Measurements from ENCODE around the gene SSBP4. TPM values are rescaled to one million over a fixed set of nuclear protein-coding genes. Genes with fewer than 3 reads are reported as not detected.

The SSBP4 gene
- total RNA-seq, 1 experiment from 2014 or later: 46.2 TPM

GRCh38 chr19:18419699-18420460 lies 682 bp downstream of the SSBP4 start:
- Histone ChIP-seq H3K36me3 (ENCODE audit: control insufficient read depth, insufficient read depth, low read length) (no peaks in the 10 kb centered on the region), H3K4me1 (peaks cover 41% of the 10 kb centered on the region), H3K9me3 (no peaks in the 10 kb centered on the region), H3K4me3 (ENCODE audit: low read depth, low read length) (peak overlapping the region; percentile 85), H3K27me3 (replicated peaks; ENCODE audit: control insufficient read depth, insufficient read depth, low read length) (no peaks in the 10 kb centered on the region)
- TF ChIP-seq CTCF (IDR thresholded peaks at IDR 0.05; ENCODE audit: insufficient read depth in 1 of 2, low read depth in 1 of 2, low read length in 1 of 2, severe bottlenecking in 1 of 2, unreplicated experiment in 1 of 2): no peak
- Mint-ChIP-seq H3K27me3 (ENCODE audit: insufficient read depth, unreplicated experiment) (no peaks in the 10 kb centered on the region), H3K4me1 (ENCODE audit: low read depth, unreplicated experiment) (peaks cover 7% of the 10 kb centered on the region), H3K36me3 (ENCODE audit: insufficient read depth, unreplicated experiment) (peaks cover 18% of the 10 kb centered on the region), H3K9me3 (ENCODE audit: unreplicated experiment) (no peaks in the 10 kb centered on the region), H3K27ac (ENCODE audit: unreplicated experiment) (peak overlapping the region; percentile 24), H3K4me3 (ENCODE audit: unreplicated experiment) (peak overlapping the region; percentile 89)
- no TSS peak for BruUV-seq (replicated peaks)
- ChIA-PET POLR2A (interaction anchor here (0.6 to 4.0 kb wide), 8 partner anchors 16 to 169 kb away, joined by 3 to 32 read pairs (median 4); partner anchors contain the start of genes GDF15, JUND and LSM4), CTCF (interaction anchor here (0.6 to 2.7 kb wide), 12 partner anchors 18 to 140 kb away, joined by 3 to 15 read pairs (median 4); partner anchors contain the start of genes GDF15 and LSM4)
- intact Hi-C loops (cut with micrococcal nuclease; ENCODE audit: unreplicated experiment): loop anchor here (1.0 kb wide), 1 partner anchor 18 kb away; the partner anchor contains the start of gene ISYNA1
- DNase-seq: peak; percentile 47 to 59

GRCh38 chr19:18420930-18421329 lies 1.7 kb downstream of the SSBP4 start:
- CTCF ChIA-PET: interaction anchor here (0.7 to 1.1 kb wide), 2 partner anchors 26 to 197 kb away, joined by 3 to 4 read pairs; no protein-coding TSS in a partner anchor
- H3K4me3 ChIP-seq (ENCODE audit: low read depth, low read length): no peak overlapping the region
- peaks cover 25% of the 10 kb centered on the region for H3K36me3 Mint-ChIP-seq (ENCODE audit: insufficient read depth, unreplicated experiment)
- H3K36me3 ChIP-seq (ENCODE audit: control insufficient read depth, insufficient read depth, low read length): no peaks in the 10 kb centered on the region
- H3K9me3 Mint-ChIP-seq (ENCODE audit: unreplicated experiment): no peaks in the 10 kb centered on the region
- no peak overlapping the region for H3K27ac Mint-ChIP-seq (ENCODE audit: unreplicated experiment)
- DNase-seq: no peak
- BruUV-seq (replicated peaks): no TSS peak
- POLR2A ChIA-PET: no interaction called here
- peak overlapping the region; percentile 89 for H3K4me3 Mint-ChIP-seq (ENCODE audit: unreplicated experiment)
- no peaks in the 10 kb centered on the region for H3K27me3 Mint-ChIP-seq (ENCODE audit: insufficient read depth, unreplicated experiment)
- no peaks in the 10 kb centered on the region for H3K9me3 ChIP-seq
- peaks cover 7% of the 10 kb centered on the region for H3K4me1 Mint-ChIP-seq (ENCODE audit: low read depth, unreplicated experiment)
- intact Hi-C loops (cut with micrococcal nuclease; ENCODE audit: unreplicated experiment): no loop called here
- H3K27me3 ChIP-seq (replicated peaks; ENCODE audit: control insufficient read depth, insufficient read depth, low read length): no peaks in the 10 kb centered on the region
- peaks cover 41% of the 10 kb centered on the region for H3K4me1 ChIP-seq
- TF ChIP-seq CTCF (IDR thresholded peaks at IDR 0.05; ENCODE audit: insufficient read depth in 1 of 2, low read depth in 1 of 2, low read length in 1 of 2, severe bottlenecking in 1 of 2, unreplicated experiment in 1 of 2): no peak

GRCh38 chr19:18421371-18421959 lies 2.3 kb downstream of the SSBP4 start:
- Histone ChIP-seq H3K9me3 (no peaks in the 10 kb centered on the region), H3K27me3 (replicated peaks; ENCODE audit: control insufficient read depth, insufficient read depth, low read length) (no peaks in the 10 kb centered on the region), H3K4me1 (peaks cover 36% of the 10 kb centered on the region), H3K4me3 (ENCODE audit: low read depth, low read length) (no peak overlapping the region), H3K36me3 (ENCODE audit: control insufficient read depth, insufficient read depth, low read length) (no peaks in the 10 kb centered on the region)
- Mint-ChIP-seq H3K36me3 (ENCODE audit: insufficient read depth, unreplicated experiment) (peaks cover 22% of the 10 kb centered on the region), H3K4me1 (ENCODE audit: low read depth, unreplicated experiment) (peaks cover 7% of the 10 kb centered on the region), H3K9me3 (ENCODE audit: unreplicated experiment) (no peaks in the 10 kb centered on the region), H3K4me3 (ENCODE audit: unreplicated experiment) (no peak overlapping the region), H3K27ac (ENCODE audit: unreplicated experiment) (no peak overlapping the region), H3K27me3 (ENCODE audit: insufficient read depth, unreplicated experiment) (no peaks in the 10 kb centered on the region)
- DNase-seq: no peak
- CTCF ChIA-PET: interaction anchor here (0.7 kb wide), 1 partner anchor 197 kb away, joined by 3 read pairs; no protein-coding TSS in a partner anchor
- intact Hi-C loops (cut with micrococcal nuclease; ENCODE audit: unreplicated experiment): no loop called here
- no TSS peak for BruUV-seq (replicated peaks)
- no peak for TF ChIP-seq CTCF (IDR thresholded peaks at IDR 0.05; ENCODE audit: insufficient read depth in 1 of 2, low read depth in 1 of 2, low read length in 1 of 2, severe bottlenecking in 1 of 2, unreplicated experiment in 1 of 2)
- POLR2A ChIA-PET: no interaction called here

Data from Caco-2 (cell line).